ENCODE results near the gene OPN1MW2.
"Not testable (repeated sequence)": the region's sequence is repeated elsewhere in the genome, so short reads cannot be mapped to it uniquely, and the experiment has no call there.

GRCh38 chrX:154257282-154257681 lies 37.7 kb downstream of the OPN1MW2 start, which contains the start of gene OPN1MW3:
- not testable (repeated sequence) for TF ChIP-seq CTCF, POLR2A (IDR thresholded peaks at IDR 0.05)
